ENCODE measurements around the gene HOOK2. TPM values are rescaled to one million over a fixed set of nuclear protein-coding genes. Genes with fewer than 3 reads are reported as not detected.
A peak's percentile ranks its signal among the peaks of the same experiment; 100 is the strongest.

Gene HOOK2
- total and polyA plus RNA-seq, 2 of the 4 experiments (the other 2 are of a cell fraction): 7.5 to 21.6 TPM

DNA sequence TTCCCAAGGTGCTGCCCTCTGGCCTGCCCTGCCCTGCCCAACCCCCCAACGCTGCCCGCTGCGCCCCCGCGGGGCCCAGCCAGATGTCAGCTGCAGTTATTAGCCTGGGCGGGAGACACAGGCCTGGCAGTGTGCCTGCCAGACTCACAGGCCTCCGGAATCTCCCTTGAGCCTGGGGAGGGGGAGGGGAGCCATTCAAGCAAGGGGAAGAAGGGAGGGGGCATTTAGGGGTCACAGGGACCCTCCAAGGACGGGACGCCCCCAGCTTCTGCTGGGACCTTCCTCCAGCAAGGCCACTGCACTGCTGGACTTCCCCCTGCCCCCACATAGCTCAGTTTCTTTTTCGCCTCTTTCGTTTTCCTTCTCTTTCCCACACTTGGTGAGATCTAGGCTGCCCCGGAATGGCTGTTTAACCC lies 13.3 kb upstream of the HOOK2 start:
- Histone ChIP-seq H2AFZ (replicated peaks; ENCODE audit: low read length, poor library complexity) (peak overlapping the region; percentile 77), H4K91ac (ENCODE audit: insufficient read depth, low read depth, low read length) (peak overlapping the region; percentile 94), H2BK15ac (ENCODE audit: low read depth, low read length) (peak overlapping the region; percentile 36; the same call in 2 of the 3 replicates), H3K36me3 (ENCODE audit: control insufficient read depth, insufficient read depth, low read length) (no peaks in the 10 kb centered on the region), H3K27ac (ENCODE audit: insufficient read depth, low read length) (peak overlapping the region; percentile 89), H2BK5ac (ENCODE audit: low read depth, low read length, poor library complexity, severe bottlenecking) (peak overlapping the region; percentile 91), H3K4ac (ENCODE audit: low read depth, low read length) (peak overlapping the region; percentile 89), H4K20me1 (ENCODE audit: insufficient read depth, low read length) (peaks cover 20% of the 10 kb centered on the region), H3K27me3 (ENCODE audit: control insufficient read depth, insufficient read depth, low read length) (no peaks in the 10 kb centered on the region), H3K9ac (ENCODE audit: low read depth, low read length) (peak overlapping the region; percentile 80), H3K79me1 (ENCODE audit: low read depth in 1 of 2, low read length in 2 of 2) (peaks cover 0 to 36% of the 10 kb centered on the region in 2 experiments; a peak in 2 of 4 replicates), H3K56ac (ENCODE audit: extremely low read depth, insufficient read depth, low read length) (peak overlapping the region; percentile 69), H2BK20ac (ENCODE audit: low read depth, low read length) (peak overlapping the region; percentile 86), H2BK120ac (ENCODE audit: low read depth, low read length) (peak overlapping the region; percentile 86), H3K14ac (replicated peaks; ENCODE audit: low read depth, low read length) (peak overlapping the region; percentile 96), H2AK9ac (replicated peaks; ENCODE audit: low read depth, low read length, poor library complexity) (peak overlapping the region; percentile 82), H3K23ac (ENCODE audit: low read depth, low read length) (peak overlapping the region; percentile 93), H3K9me3 (ENCODE audit: control insufficient read depth, insufficient read depth, low read length) (no peaks in the 10 kb centered on the region), H3K9me1 (ENCODE audit: insufficient read depth, low read length) (peaks cover 17% of the 10 kb centered on the region), H4K5ac (ENCODE audit: low read depth, low read length) (peak overlapping the region; percentile 91), H3K4me3 (ENCODE audit: insufficient read depth, low read depth, low read length) (peak overlapping the region; percentile 27), H3K4me1 (ENCODE audit: control insufficient read depth, insufficient read depth, low read length) (peaks cover 35% of the 10 kb centered on the region), H4K8ac (ENCODE audit: low read depth in 2 of 2, low read length in 2 of 2) (peak overlapping the region; percentile 59 to 93), H2AK5ac (ENCODE audit: low read depth, low read length) (peak overlapping the region; percentile 99), H3K18ac (ENCODE audit: low read depth, low read length) (peak overlapping the region; percentile 69), H3K4me2 (ENCODE audit: low read depth, low read length) (peak overlapping the region; percentile 87)
- DNase-seq (peak; percentile 75), ATAC-seq (ENCODE audit: low read depth) (no peak)
- ChIA-PET CTCF (interaction anchor here (1.1 to 1.2 kb wide), 2 partner anchors 10 to 23 kb away, joined by 3 to 4 read pairs; no protein-coding TSS in a partner anchor), POLR2A (ENCODE audit: unreplicated experiment) (no interaction called here)
- TF ChIP-seq SMC3 (IDR thresholded peaks at IDR 0.05; ENCODE audit: low read depth, low read length): no peak
- TF ChIP-seq CEBPB (IDR thresholded peaks at IDR 0.05; ENCODE audit: low read depth, low read length): no peak
- TF ChIP-seq CHD1 (IDR thresholded peaks at IDR 0.05; ENCODE audit: low read depth, low read length): no peak
- 0 out of 2 replicates have a peak, but pooled peaks have one; percentile 26 for TF ChIP-seq FOS (IDR thresholded peaks at IDR 0.05; ENCODE audit: low read depth, low read length)
- TF ChIP-seq MAZ (IDR thresholded peaks at IDR 0.05; ENCODE audit: borderline replicate concordance, low read depth, low read length): peak; percentile 72; the same call in 1 of the 2 replicates
- TF ChIP-seq POLR2A (IDR thresholded peaks at IDR 0.05; ENCODE audit: low read depth, low read length): no peak
- no peak for TF ChIP-seq MXI1 (IDR thresholded peaks at IDR 0.05; ENCODE audit: borderline replicate concordance, low read depth, low read length)
- dilution Hi-C loops (cut with HindIII; ENCODE audit: low sequenced_read_pairs, unreplicated experiment) (no loop called here), intact Hi-C loops (cut with micrococcal nuclease) (no loop called here), in situ Hi-C loops (cut with MboI; ENCODE audit: low sequenced_read_pairs) (loop anchor here (25.0 kb wide), 1 partner anchor 1049 kb away; no protein-coding TSS in a partner anchor)
- 0% methylated on average over 2 of the region's 12 CpGs; no CpG with 5 or more reads in 1 of the 2 experiments for WGBS, 2 experiments (ENCODE audit: extremely low coverage in 2 of 2, insufficient read length in 1 of 2)
- no TSS peak for BruUV-seq (replicated peaks)
